Smooth muscle cell of trachea (primary cell): ENCODE data around the gene LRRC4. TPM values are rescaled to one million over a fixed set of nuclear protein-coding genes. Genes with fewer than 3 reads are reported as not detected.

Experiments used
- total RNA-seq: library from RNA; depleted of rRNA; stranded (reverse); fragments of >200 nt; gene quantifications from 2 replicates; pipeline ENCODE4 v1.2.1, GENCODE V29; 2014

Gene LRRC4
- total RNA-seq: 0.29 and 0.33 TPM in 2 replicates

GRCh38 chr7:128030654-128031611 is at the start of gene LRRC4:
Gene LRRC4, minus strand, starts transcription at chr7:128031437. Its CDS starts 797 bp downstream, at chr7:128030640.

Other genes starting within 250 kb of the LRRC4 start
- gene LEP, start 209.8 kb upstream of the LRRC4 start, total RNA-seq: not detected in 2 replicates